ENCODE measurements around the gene USP30.

USP30 gene

GRCh38 chr12:109098183-109098604 is 45.8 kb downstream of the USP30 start:
- no peak for DNase-seq

- no peak for DNase-seq
These were observed 46.3 kb downstream of the USP30 start for GRCh38 chr12:109098651-109099050.

- DNase-seq: no peak
These were observed 47.1 kb downstream of the USP30 start for GRCh38 chr12:109099431-109100020.

- no peak for DNase-seq
These were observed 48.4 kb downstream of the USP30 start for GRCh38 chr12:109100741-109101140.

GRCh38 chr12:109102491-109102890 is 50.1 kb downstream of the USP30 start:
- DNase-seq: no peak

- no peak for DNase-seq
These were observed 52.8 kb downstream of the USP30 start for GRCh38 chr12:109105176-109105575.

GRCh38 chr12:109109746-109110350 is 57.5 kb downstream of the USP30 start:
- no peak for DNase-seq

GRCh38 chr12:109110988-109111495 is 58.7 kb downstream of the USP30 start:
- peak; percentile 49 for DNase-seq

GRCh38 chr12:109112720-109113465 is 60.5 kb downstream of the USP30 start:
- no peak for DNase-seq

GRCh38 chr12:109113661-109114321 is 61.4 kb downstream of the USP30 start:
- DNase-seq: no peak

GRCh38 chr12:109114644-109115043 is 62.3 kb downstream of the USP30 start:
- no peak for DNase-seq

- DNase-seq: no peak
These were observed 63.0 kb downstream of the USP30 start for GRCh38 chr12:109115404-109115757.

GRCh38 chr12:109115758-109116610 is 63.6 kb downstream of the USP30 start, which contains the start of gene ACACB:
TSS of gene ACACB (plus strand) at chr12:109116587. CDS start at chr12:109139406, 22,819 bp downstream.
- DNase-seq: no peak

GRCh38 chr12:109116611-109116949 is 64.2 kb downstream of the USP30 start:
- no peak for DNase-seq

GRCh38 chr12:109120095-109120494 is 67.7 kb downstream of the USP30 start:
- no peak for DNase-seq

- no peak for DNase-seq
These were observed 68.2 kb downstream of the USP30 start for GRCh38 chr12:109120557-109120956.

- no peak for DNase-seq
These were observed 69.0 kb downstream of the USP30 start for GRCh38 chr12:109121346-109121880.

GRCh38 chr12:109124878-109125648 is 72.7 kb downstream of the USP30 start:
- no peak for DNase-seq

GRCh38 chr12:109125791-109126190 is 73.4 kb downstream of the USP30 start:
- DNase-seq: no peak

- DNase-seq: no peak
These were observed 74.4 kb downstream of the USP30 start for GRCh38 chr12:109126784-109127183.

- DNase-seq: no peak
These were observed 75.3 kb downstream of the USP30 start for GRCh38 chr12:109127533-109128242.

All from activated naive CD4-positive, alpha-beta T cell treated with anti-CD3 and anti-CD28 coated beads, Interleukin-2, amount 50 U/mL, for 16 hours (primary cell).